Muscle layer of duodenum (tissue), 2 donors: ENCODE measurements around the gene IBTK.
"Not testable (repeated sequence)": the region's sequence is repeated elsewhere in the genome, so short reads cannot be mapped to it uniquely, and the experiment has no call there.

Experiments used
- H3K27ac ChIP-seq: one replicate; pipeline ENCODE4 v1.7.0; 2013; ENCODE audit warnings: mild to moderate bottlenecking, low read length
- H3K27me3 ChIP-seq: one replicate; pipeline ENCODE4 v1.7.0; 2013; ENCODE audit warnings: low read depth, mild to moderate bottlenecking, control low read depth, low read length
- H3K36me3 ChIP-seq, 2 donors: one replicate each; pipeline ENCODE4 v1.7.0; 2013; ENCODE audit warnings: low read length in 2 of 2, control low read depth in 1 of 2, mild to moderate bottlenecking in 1 of 2; ENCODE audit not compliant: insufficient read depth in 2 of 2, control insufficient read depth in 1 of 2
- H3K4me1 ChIP-seq, 2 donors: one replicate each; pipeline ENCODE4 v1.7.0; 2013; ENCODE audit warnings: low read length in 2 of 2, mild to moderate bottlenecking in 2 of 2, control low read depth in 1 of 2, moderate library complexity in 1 of 2; ENCODE audit not compliant: insufficient read depth in 2 of 2, control insufficient read depth in 1 of 2
- H3K4me3 ChIP-seq, 2 donors: one replicate each; pipeline ENCODE4 v1.7.0; 2013; ENCODE audit warnings: low read length in 2 of 2, low read depth in 1 of 2, mild to moderate bottlenecking in 1 of 2
- H3K9me3 ChIP-seq, 2 donors: one replicate each; pipeline ENCODE4 v1.7.0; 2013; ENCODE audit warnings: low read length in 2 of 2, control low read depth in 1 of 2, mild to moderate bottlenecking in 1 of 2; ENCODE audit not compliant: control insufficient read depth in 1 of 2
- donor health status: healthy.

IBTK gene

DNA sequence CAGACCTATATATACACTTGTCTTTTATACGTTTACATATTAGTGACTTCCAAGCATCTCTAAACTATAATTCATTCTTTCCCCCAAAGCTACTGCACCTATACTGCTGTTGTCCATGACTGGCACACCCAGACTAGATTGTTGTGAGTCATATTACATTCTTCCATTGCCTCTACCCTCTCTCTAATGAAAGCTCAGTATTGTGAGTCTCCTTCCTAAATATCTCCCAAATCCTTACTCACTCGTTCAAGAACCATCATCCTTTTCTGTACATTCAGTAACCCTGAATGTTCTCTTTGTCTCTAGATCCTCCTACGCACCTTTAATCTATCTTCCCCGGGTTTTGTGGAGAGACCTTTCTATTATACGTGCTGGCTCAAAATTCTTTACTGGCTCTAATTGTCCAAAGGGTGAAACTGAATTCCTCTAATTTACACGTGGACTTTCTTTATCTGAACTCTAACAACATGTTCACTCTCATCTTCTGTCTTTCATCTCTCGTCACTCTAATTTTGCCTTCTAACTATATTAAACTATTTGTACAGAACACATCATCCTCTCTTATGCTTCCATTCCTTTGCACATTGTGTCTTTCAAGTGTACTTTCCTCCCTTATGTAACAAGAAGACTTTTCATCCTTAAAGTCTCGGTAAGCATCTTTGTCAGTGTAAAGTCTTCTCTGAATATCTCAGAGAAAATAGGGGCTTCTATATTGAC lies 109.3 kb downstream of the IBTK start:
- no peak overlapping the region for H3K27ac ChIP-seq
- H3K9me3 ChIP-seq: no peaks in the 10 kb centered on the region
- H3K27me3 ChIP-seq: no peaks in the 10 kb centered on the region
- no peaks in the 10 kb centered on the region for H3K36me3 ChIP-seq
- H3K4me1 ChIP-seq: no peaks in the 10 kb centered on the region
- H3K4me3 ChIP-seq: no peak overlapping the region

DNA sequence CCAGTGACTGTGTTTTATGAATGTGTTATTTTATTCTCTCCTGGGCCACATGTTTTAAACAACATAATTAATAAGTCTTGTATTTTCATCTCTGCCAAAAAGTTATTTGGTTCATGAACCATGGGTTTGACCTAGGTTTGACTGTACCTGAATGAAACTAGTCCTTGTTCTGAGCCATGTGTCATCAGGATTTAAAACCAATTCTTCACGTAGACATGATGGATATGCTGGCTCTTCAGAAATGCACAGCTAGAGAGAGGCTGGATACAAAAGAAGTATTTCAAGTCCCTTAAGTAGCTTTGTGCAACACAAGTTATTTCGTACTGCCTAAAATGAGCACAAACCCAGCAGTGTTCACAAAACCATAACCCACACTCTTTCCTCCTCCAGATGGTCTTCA lies 116.1 kb downstream of the IBTK start:
- peaks cover 0 to 15% of the 10 kb centered on the region in 2 donors for H3K4me1 ChIP-seq

DNA sequence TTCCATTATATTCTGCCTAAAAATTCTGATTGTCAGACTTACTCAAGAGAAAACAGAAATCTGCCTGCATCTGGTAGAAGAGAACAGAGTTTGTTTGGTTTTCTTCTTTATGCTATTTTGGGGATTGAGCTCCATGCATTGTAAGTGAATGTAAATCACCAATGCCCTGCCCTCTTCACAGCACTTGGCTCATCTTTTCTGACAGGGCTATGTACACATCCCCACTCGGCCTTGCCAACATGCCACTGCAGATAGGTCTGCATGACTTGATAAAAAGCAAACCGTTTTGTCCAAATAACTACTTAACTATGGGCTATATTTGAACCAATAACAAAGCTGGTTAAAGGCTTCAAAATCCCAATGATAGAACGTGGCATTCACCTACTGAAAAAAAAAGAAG lies 117.7 kb downstream of the IBTK start:
- H3K27me3 ChIP-seq: no peaks in the 10 kb centered on the region
- H3K4me1 ChIP-seq: peaks cover 0 to 15% of the 10 kb centered on the region in 2 donors
- H3K9me3 ChIP-seq: no peaks in the 10 kb centered on the region
- H3K36me3 ChIP-seq: no peaks in the 10 kb centered on the region
- no peak overlapping the region for H3K4me3 ChIP-seq
- H3K27ac ChIP-seq: no peak overlapping the region

More for the DNA sequence above, 116.1 kb downstream of the IBTK start:
- Histone ChIP-seq H3K27me3 (no peaks in the 10 kb centered on the region), H3K27ac (no peak overlapping the region), H3K9me3 (no peaks in the 10 kb centered on the region), H3K4me3 (no peak overlapping the region), H3K36me3 (no peaks in the 10 kb centered on the region)

GRCh38 chr6:82128973-82129372 lies 118.6 kb downstream of the IBTK start:
- not testable (repeated sequence) for H3K27ac ChIP-seq, H3K4me3 ChIP-seq, H3K9me3 ChIP-seq, H3K27me3 ChIP-seq, H3K36me3 ChIP-seq
- H3K4me1 ChIP-seq: peaks cover 0 to 15% of the 10 kb centered on the region in 2 donors

DNA sequence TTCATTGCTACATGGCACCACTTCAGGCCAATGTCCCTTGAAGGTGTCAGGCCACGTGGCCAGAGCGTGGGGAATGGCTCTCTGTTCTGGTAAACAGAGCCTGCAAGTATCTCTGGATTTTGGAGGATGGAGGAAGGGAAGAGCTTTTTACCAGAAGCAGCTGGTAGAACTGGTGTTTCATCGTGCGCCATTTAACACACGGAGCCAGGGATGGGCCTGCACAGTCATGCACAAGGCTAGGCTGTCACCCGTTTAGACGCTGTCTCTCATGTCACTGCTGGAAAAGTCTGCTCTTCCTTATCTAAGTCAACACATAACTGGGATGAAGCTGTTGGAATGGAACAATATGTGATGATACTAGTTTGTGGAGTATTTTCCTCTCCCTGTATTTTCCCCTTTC lies 123.9 kb downstream of the IBTK start:
- no peaks in the 10 kb centered on the region for H3K27me3 ChIP-seq
- no peaks in the 10 kb centered on the region for H3K9me3 ChIP-seq
- H3K4me1 ChIP-seq: no peaks in the 10 kb centered on the region
- no peak overlapping the region for H3K27ac ChIP-seq
- H3K36me3 ChIP-seq: no peaks in the 10 kb centered on the region
- H3K4me3 ChIP-seq: no peak overlapping the region
